Measurements from ENCODE around the gene SEMA4C. TPM values are rescaled to one million over a fixed set of nuclear protein-coding genes. Genes with fewer than 3 reads are reported as not detected.

Gene SEMA4C
- total RNA-seq, 1 donor from 2014 or later: 24.8 TPM

DNA sequence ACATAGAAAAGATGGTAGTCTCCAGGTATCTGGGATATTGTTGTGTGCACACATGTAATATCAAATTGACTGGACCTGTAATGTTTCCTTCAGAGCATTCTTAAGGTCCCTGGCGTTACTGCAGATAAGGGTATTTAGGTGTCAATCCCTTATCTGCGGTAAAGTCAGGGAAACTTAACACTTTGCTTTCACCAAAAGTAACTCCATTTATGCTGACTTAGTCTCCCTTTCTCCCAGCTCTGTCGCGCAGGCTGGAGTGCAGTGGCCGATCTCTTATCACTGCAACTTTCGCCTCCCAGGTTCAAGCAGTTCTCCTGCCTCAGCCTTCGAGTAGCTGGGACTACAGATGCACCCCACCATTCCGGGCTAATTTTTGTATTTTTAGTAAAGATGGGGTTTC is 52.0 kb downstream of the SEMA4C start:
- Mint-ChIP-seq H3K36me3 (ENCODE audit: low read depth) (no peaks in the 10 kb centered on the region), H3K27ac (ENCODE audit: unreplicated experiment) (no peak overlapping the region), H3K4me3 (ENCODE audit: unreplicated experiment) (peak overlapping the region; percentile 70), H3K27me3 (ENCODE audit: low read depth) (no peaks in the 10 kb centered on the region), H3K9me3 (ENCODE audit: low read depth) (no peaks in the 10 kb centered on the region), H3K4me1 (ENCODE audit: low read depth) (peaks cover 22% of the 10 kb centered on the region)
- TF ChIP-seq, protein P1, sequence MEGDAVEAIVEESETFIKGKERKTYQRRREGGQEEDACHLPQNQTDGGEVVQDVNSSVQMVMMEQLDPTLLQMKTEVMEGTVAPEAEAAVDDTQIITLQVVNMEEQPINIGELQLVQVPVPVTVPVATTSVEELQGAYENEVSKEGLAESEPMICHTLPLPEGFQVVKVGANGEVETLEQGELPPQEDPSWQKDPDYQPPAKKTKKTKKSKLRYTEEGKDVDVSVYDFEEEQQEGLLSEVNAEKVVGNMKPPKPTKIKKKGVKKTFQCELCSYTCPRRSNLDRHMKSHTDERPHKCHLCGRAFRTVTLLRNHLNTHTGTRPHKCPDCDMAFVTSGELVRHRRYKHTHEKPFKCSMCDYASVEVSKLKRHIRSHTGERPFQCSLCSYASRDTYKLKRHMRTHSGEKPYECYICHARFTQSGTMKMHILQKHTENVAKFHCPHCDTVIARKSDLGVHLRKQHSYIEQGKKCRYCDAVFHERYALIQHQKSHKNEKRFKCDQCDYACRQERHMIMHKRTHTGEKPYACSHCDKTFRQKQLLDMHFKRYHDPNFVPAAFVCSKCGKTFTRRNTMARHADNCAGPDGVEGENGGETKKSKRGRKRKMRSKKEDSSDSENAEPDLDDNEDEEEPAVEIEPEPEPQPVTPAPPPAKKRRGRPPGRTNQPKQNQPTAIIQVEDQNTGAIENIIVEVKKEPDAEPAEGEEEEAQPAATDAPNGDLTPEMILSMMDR (IDR thresholded peaks at IDR 0.05): no peak
- DNase-seq (ENCODE audit: low spot score): no peak

DNA sequence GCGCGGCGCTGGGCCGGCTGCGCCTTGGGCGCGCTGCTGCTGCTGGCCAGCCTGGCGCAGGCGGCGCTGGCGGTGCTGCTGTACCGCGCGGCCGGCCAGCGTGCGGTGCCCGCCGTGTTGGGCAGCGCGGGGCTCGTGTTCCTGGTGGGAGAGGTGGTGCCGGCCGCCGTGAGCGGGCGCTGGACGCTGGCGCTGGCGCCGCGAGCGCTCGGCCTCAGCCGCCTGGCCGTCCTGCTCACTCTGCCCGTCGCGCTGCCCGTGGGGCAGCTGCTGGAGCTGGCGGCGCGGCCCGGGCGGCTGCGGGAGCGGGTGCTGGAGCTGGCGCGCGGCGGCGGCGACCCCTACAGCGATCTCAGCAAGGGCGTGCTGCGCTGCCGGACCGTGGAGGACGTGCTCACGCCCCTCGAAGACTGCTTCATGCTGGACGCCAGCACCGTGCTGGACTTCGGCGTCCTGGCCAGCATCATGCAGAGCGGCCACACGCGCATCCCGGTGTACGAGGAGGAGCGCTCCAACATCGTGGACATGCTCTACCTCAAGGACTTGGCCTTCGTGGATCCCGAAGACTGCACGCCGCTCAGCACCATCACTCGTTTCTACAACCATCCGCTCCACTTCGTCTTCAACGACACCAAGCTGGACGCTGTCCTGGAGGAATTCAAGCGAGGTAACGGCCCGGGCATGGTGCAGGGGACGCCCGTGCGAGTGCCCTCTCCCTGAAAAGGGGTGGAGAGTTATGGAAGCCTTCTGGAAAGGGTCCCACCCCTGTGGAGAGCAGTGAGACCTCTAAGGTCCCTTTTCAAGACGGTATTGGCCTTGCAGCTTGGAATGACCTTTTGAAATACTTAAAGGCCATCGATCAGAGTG is 52.8 kb downstream of the SEMA4C start:
- peak overlapping the region; percentile 70 for H3K4me3 Mint-ChIP-seq (ENCODE audit: unreplicated experiment)
- H3K9me3 Mint-ChIP-seq (ENCODE audit: low read depth): no peaks in the 10 kb centered on the region
- peaks cover 22% of the 10 kb centered on the region for H3K4me1 Mint-ChIP-seq (ENCODE audit: low read depth)
- H3K27me3 Mint-ChIP-seq (ENCODE audit: low read depth): no peaks in the 10 kb centered on the region
- no peak for DNase-seq (ENCODE audit: low spot score)
- no peak overlapping the region for H3K27ac Mint-ChIP-seq (ENCODE audit: unreplicated experiment)
- H3K36me3 Mint-ChIP-seq (ENCODE audit: low read depth): no peaks in the 10 kb centered on the region
- TF ChIP-seq, protein P1 (IDR thresholded peaks at IDR 0.05): no peak

DNA sequence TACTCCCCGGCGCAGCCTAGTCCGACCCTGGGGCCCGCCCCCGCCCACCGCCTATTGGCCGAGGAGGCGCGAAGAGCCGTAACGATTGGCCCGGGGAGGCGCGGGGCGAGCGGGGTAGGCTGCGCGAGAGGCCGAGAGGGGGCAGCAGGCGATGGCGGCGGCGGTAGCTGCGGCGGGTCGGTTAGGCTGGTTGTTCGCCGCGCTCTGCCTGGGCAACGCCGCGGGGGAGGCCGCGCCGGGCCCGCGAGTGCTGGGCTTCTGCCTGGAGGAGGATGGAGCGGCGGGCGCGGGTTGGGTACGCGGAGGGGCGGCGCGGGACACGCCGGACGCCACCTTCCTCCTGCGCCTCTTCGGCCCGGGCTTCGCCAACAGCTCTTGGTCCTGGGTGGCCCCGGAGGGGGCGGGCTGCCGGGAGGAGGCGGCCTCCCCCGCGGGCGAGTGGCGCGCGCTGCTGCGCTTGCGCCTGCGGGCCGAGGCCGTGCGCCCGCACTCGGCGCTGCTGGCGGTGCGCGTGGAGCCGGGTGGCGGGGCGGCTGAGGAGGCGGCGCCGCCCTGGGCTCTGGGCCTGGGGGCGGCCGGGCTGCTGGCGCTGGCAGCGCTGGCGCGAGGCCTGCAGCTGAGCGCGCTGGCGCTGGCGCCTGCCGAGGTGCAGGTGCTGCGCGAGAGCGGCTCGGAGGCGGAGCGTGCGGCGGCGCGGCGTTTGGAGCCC is 53.6 kb downstream of the SEMA4C start, which contains the start of gene CNNM3:
CNNM3 (plus strand) TSS at position 142 of the 709 bp plus-strand sequence; CDS start at position 152, 10 bp downstream.
- H3K4me1 Mint-ChIP-seq (ENCODE audit: low read depth): peaks cover 26% of the 10 kb centered on the region
- peak within 1 kb of the TSS; percentile 87 for H3K27ac Mint-ChIP-seq (ENCODE audit: unreplicated experiment)

DNA sequence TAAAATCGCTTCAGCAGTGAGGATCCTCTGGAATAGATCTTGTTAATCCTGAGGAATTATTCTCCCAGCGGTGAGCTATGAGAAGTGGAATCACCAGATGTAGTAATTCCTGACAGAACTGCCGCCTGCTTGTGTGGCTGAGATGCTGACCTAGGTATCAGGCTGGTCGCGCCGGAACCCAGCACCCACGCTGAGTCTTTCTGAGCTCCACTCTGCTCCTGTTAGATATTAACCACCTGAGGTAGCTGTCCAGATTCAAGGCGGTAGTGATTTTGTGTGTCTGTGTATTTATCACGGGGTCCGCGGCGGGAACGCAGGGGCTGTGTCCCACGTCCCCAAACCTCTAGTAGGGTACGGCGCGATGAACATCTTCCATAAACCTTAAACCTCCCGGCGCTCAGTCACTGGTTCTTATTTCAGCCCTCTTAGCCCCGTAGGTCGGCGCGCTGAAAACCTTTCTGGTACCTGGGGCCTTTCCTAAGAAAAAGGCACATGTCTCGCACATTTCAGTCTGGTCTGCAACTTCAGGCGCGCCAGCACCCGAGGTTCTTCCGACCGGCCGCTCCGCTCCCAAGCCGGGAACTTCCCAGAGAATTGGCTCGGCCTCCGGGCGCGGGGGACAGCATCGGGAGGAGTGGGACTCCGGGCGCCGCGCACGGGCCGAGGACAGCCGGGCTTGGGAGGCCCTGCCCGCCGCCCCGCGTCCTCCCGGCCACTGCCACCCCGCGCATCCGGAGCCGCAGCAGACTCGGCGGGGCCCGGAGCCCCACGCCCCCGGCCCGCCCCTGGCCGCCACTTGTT is 54.4 kb downstream of the SEMA4C start:
- H3K4me1 Mint-ChIP-seq (ENCODE audit: low read depth): peaks cover 26% of the 10 kb centered on the region
- TF ChIP-seq, protein P1 (IDR thresholded peaks at IDR 0.05): no peak
- H3K27ac Mint-ChIP-seq (ENCODE audit: unreplicated experiment): peak overlapping the region; percentile 87
- no peaks in the 10 kb centered on the region for H3K9me3 Mint-ChIP-seq (ENCODE audit: low read depth)
- H3K4me3 Mint-ChIP-seq (ENCODE audit: unreplicated experiment): peak overlapping the region; percentile 74
- no peaks in the 10 kb centered on the region for H3K27me3 Mint-ChIP-seq (ENCODE audit: low read depth)
- no peaks in the 10 kb centered on the region for H3K36me3 Mint-ChIP-seq (ENCODE audit: low read depth)
- DNase-seq (ENCODE audit: low spot score): no peak

More for the DNA sequence above, 53.6 kb downstream of the SEMA4C start, which contains the start of gene CNNM3:
- peak; percentile 99 for DNase-seq (ENCODE audit: low spot score)
- Mint-ChIP-seq H3K9me3 (ENCODE audit: low read depth) (no peaks in the 10 kb centered on the region), H3K27me3 (ENCODE audit: low read depth) (no peaks in the 10 kb centered on the region), H3K36me3 (ENCODE audit: low read depth) (no peaks in the 10 kb centered on the region), H3K4me3 (ENCODE audit: unreplicated experiment) (peak within 1 kb of the TSS; percentile 74)
- TF ChIP-seq, protein P1 (IDR thresholded peaks at IDR 0.05): peak; percentile 83

All from chondrocyte (in vitro differentiated cells).